Keratinocyte (primary cell): ENCODE data around the gene CAMK2D. TPM values are rescaled to one million over a fixed set of nuclear protein-coding genes. Genes with fewer than 3 reads are reported as not detected.

Experiments
- DNase-seq: peaks from one replicate; pipeline ENCODE4 v3.0.0-alpha.2; 2011; ENCODE audit warnings: low read depth, missing footprints, low spot score
- FAIRE-seq: peaks from 2 replicates; lab custom pipeline; 2011; peaks lifted over from hg19 to GRCh38; lab: Jason Lieb, UNC
- H2AFZ ChIP-seq: 2 replicates; pipeline ENCODE4 v1.6.0; 2012; ENCODE audit warnings: low read length, control low read depth, inconsistent platforms; ENCODE audit not compliant: control insufficient read depth
- H3K27ac ChIP-seq: 2 replicates; pipeline ENCODE4 v1.5.1; 2011; ENCODE audit warnings: low read length; ENCODE audit not compliant: control insufficient read depth, insufficient read depth
- H3K27me3 ChIP-seq: 3 replicates; pipeline ENCODE4 v1.6.0; 2011; ENCODE audit warnings: low read length; ENCODE audit not compliant: control insufficient read depth, insufficient read depth; ENCODE audit errors: extremely low read depth
- H3K36me3 ChIP-seq, 2 experiments: 2 replicates in 1 of 2; 3 replicates in 1 of 2; pipeline ENCODE4 v1.5.1; 2011; ENCODE audit warnings: low read length in 2 of 2, mild to moderate bottlenecking in 1 of 2; ENCODE audit not compliant: control insufficient read depth in 2 of 2, insufficient read depth in 2 of 2; ENCODE audit errors: extremely low read depth in 1 of 2
- H3K4me1 ChIP-seq: 3 replicates; pipeline ENCODE4 v1.5.1; 2011; ENCODE audit warnings: low read length; ENCODE audit not compliant: control insufficient read depth, insufficient read depth; ENCODE audit errors: extremely low read depth
- H3K4me2 ChIP-seq: 3 replicates; pipeline ENCODE4 v1.6.0; 2011; ENCODE audit warnings: low read depth, low read length; ENCODE audit not compliant: control insufficient read depth, insufficient read depth; ENCODE audit errors: extremely low read depth
- H3K4me3 ChIP-seq, 3 experiments: fragments of 200-600 bp in 1 of 3; sonication (generic) in 1 of 3; 2 replicates in 2 of 3; 3 replicates in 1 of 3; pipeline ENCODE4 v1.5.1; 2011 to 2016; ENCODE audit warnings: low read length in 3 of 3, mild to moderate bottlenecking in 3 of 3, control low read depth in 2 of 3, inconsistent platforms in 1 of 3, low read depth in 1 of 3, mixed read lengths in 1 of 3, mixed run types in 1 of 3, moderate library complexity in 1 of 3; ENCODE audit not compliant: control insufficient read depth in 2 of 3, insufficient read depth in 2 of 3; ENCODE audit errors: extremely low read depth in 1 of 3
- H3K79me2 ChIP-seq: 2 replicates; pipeline ENCODE4 v1.6.0; 2012; ENCODE audit warnings: low read length; ENCODE audit not compliant: control insufficient read depth, insufficient read depth
- H3K9ac ChIP-seq: 3 replicates; pipeline ENCODE4 v1.6.0; 2011; ENCODE audit warnings: low read length; ENCODE audit not compliant: control insufficient read depth, insufficient read depth; ENCODE audit errors: extremely low read depth
- H3K9me1 ChIP-seq: 3 replicates; pipeline ENCODE4 v1.6.0; 2011; ENCODE audit warnings: low read length; ENCODE audit not compliant: control insufficient read depth, insufficient read depth; ENCODE audit errors: extremely low read depth
- H3K9me3 ChIP-seq: 2 replicates; pipeline ENCODE4 v1.5.1; 2012; ENCODE audit warnings: low read depth, low read length; ENCODE audit not compliant: control insufficient read depth
- H4K20me1 ChIP-seq: 3 replicates; pipeline ENCODE4 v1.6.0; 2011; ENCODE audit warnings: low read length; ENCODE audit not compliant: control insufficient read depth, insufficient read depth; ENCODE audit errors: extremely low read depth
- EZH2 ChIP-seq: IDR thresholded peaks from one replicate; pipeline ENCODE4 v1.6.1; 2012; ENCODE audit warnings: inconsistent platforms, mild to moderate bottlenecking, low read length, moderate library complexity
- dilution Hi-C: fragments of 300-500 bp; cut with MboI; formaldehyde crosslinking; loops from one replicate; pipeline ENCODE4 v1.7.0; 2020; ENCODE audit warnings: low sequenced_read_pairs; ENCODE audit not compliant: extremely low pct_ligation_motif_present
- polyA plus RNA-seq, 5 experiments: library from polyadenylated mRNA; depleted of rRNA in 3 of 5; stranded (reverse) in 3 of 5; stranded (forward) in 1 of 5; unstranded in 1 of 5; fragments of >200 nt; gene quantifications; 1 replicate in 1 of 5; 2 replicates in 3 of 5; 3 replicates in 1 of 5; pipeline versions ENCODE4 v1.2.1 to v1.2.3, GENCODE V29; 2011 to 2012; ENCODE audit warnings: missing spikeins in 2 of 5, low read depth in 1 of 5, low replicate concordance in 1 of 5
- TF ChIP-seq, protein P1 (sequence below), 3 experiments: IDR thresholded peaks in 1 of 3; conservative IDR thresholded peaks in 1 of 3; optimal IDR thresholded peaks in 1 of 3; 2 replicates in 2 of 3; 3 replicates in 1 of 3; pipeline versions ENCODE3 to v1.5.1; 2011; ENCODE audit warnings: low read length in 3 of 3, mild to moderate bottlenecking in 3 of 3, moderate library complexity in 2 of 3, control low read depth in 1 of 3, inconsistent platforms in 1 of 3; ENCODE audit not compliant: insufficient read depth in 2 of 3; ENCODE audit errors: extremely low read depth in 1 of 3

CAMK2D gene
- polyA plus RNA-seq, 1 donor (not counting 4 experiments of a cell fraction or from before 2014, with no cell fraction given): 18.8 TPM

DNA sequence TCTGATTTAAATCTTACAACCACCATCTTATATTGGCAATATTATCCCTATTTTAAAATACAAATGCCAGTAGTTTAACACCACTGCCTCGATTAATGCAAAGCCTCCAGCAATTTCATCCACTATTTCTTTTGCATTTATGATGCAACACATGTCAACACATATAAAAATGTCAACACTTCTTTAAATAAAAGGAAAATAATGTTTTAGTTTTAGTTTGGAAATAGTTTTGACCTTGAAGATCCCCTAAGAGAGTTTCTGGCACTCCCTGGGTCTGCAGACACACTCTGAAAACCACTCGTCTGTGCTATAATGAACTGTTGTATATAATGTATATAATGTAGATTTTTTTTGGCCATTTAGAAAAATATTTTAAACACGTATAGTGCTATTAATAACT lies 99.0 kb downstream of the CAMK2D start:
- Histone ChIP-seq H3K4me3 (no peak overlapping the region), H3K27ac (no peak overlapping the region), H3K9me1 (no peaks in the 10 kb centered on the region), H3K36me3 (no peaks in the 10 kb centered on the region), H3K9me3 (no peaks in the 10 kb centered on the region), H3K4me1 (no peaks in the 10 kb centered on the region), H4K20me1 (no peaks in the 10 kb centered on the region), H3K27me3 (no peaks in the 10 kb centered on the region), H3K4me2 (no peak overlapping the region), H3K9ac (no peak overlapping the region), H2AFZ (no peak overlapping the region), H3K79me2 (no peaks in the 10 kb centered on the region)
- no peak for TF ChIP-seq EZH2
- TF ChIP-seq, protein P1, sequence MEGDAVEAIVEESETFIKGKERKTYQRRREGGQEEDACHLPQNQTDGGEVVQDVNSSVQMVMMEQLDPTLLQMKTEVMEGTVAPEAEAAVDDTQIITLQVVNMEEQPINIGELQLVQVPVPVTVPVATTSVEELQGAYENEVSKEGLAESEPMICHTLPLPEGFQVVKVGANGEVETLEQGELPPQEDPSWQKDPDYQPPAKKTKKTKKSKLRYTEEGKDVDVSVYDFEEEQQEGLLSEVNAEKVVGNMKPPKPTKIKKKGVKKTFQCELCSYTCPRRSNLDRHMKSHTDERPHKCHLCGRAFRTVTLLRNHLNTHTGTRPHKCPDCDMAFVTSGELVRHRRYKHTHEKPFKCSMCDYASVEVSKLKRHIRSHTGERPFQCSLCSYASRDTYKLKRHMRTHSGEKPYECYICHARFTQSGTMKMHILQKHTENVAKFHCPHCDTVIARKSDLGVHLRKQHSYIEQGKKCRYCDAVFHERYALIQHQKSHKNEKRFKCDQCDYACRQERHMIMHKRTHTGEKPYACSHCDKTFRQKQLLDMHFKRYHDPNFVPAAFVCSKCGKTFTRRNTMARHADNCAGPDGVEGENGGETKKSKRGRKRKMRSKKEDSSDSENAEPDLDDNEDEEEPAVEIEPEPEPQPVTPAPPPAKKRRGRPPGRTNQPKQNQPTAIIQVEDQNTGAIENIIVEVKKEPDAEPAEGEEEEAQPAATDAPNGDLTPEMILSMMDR (optimal IDR thresholded peaks at IDR 0.05 in 1 of 3, IDR thresholded peaks at IDR 0.05 in 1 of 3, conservative IDR thresholded peaks at IDR 0.05 in 1 of 3; ENCODE audit: extremely low read depth in 1 of 3, insufficient read depth in 2 of 3, low read length in 3 of 3): no peak
- no peak for DNase-seq
- FAIRE-seq: no peak
- dilution Hi-C loops: no loop called here

DNA sequence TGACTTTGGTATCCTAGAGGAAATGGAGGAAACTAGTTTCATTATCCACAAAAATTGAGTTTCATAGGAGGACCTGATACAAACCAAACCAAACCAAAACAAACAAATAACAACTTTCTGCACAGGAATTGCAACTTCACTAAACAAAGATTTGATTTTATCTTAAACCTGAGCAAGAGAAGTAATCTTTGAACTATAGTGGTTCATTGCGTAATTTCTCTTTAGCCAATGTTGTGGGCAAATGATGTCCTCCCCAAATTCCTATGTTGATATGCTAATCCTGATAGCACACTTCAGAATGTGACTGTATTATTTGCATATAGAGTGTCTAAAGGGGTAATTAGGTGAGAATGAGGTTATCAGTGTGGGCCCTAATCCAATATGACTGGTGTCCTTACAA lies 102.4 kb downstream of the CAMK2D start:
- no peak for FAIRE-seq

More for the DNA sequence above, 102.4 kb downstream of the CAMK2D start:
- no peaks in the 10 kb centered on the region for H3K79me2 ChIP-seq
- no peaks in the 10 kb centered on the region for H3K27me3 ChIP-seq
- no peak overlapping the region for H3K9ac ChIP-seq
- H4K20me1 ChIP-seq: no peaks in the 10 kb centered on the region
- dilution Hi-C loops: no loop called here
- TF ChIP-seq, protein P1 (optimal IDR thresholded peaks at IDR 0.05 in 1 of 3, IDR thresholded peaks at IDR 0.05 in 1 of 3, conservative IDR thresholded peaks at IDR 0.05 in 1 of 3; ENCODE audit: extremely low read depth in 1 of 3, insufficient read depth in 2 of 3, low read length in 3 of 3): no peak
- TF ChIP-seq EZH2: no peak
- no peak overlapping the region for H3K4me2 ChIP-seq
- no peaks in the 10 kb centered on the region for H3K36me3 ChIP-seq
- H3K4me3 ChIP-seq: no peak overlapping the region
- H3K27ac ChIP-seq: no peak overlapping the region
- H3K9me1 ChIP-seq: no peaks in the 10 kb centered on the region
- H3K4me1 ChIP-seq: no peaks in the 10 kb centered on the region
- H3K9me3 ChIP-seq: no peaks in the 10 kb centered on the region
- H2AFZ ChIP-seq: no peak overlapping the region
- DNase-seq: no peak
